GM12872 (cell line): ENCODE data around the gene C14orf119.
A peak's percentile ranks its signal among the peaks of the same experiment; 100 is the strongest.

Source experiments
- CTCF ChIP-seq: IDR thresholded peaks from 3 replicates; pipeline ENCODE4 v1.5.1; 2011; ENCODE audit warnings: low read depth, mild to moderate bottlenecking, low read length, moderate library complexity; ENCODE audit not compliant: insufficient read depth

The C14orf119 gene

GRCh38 chr14:23071921-23072539 is 23.3 kb upstream of the C14orf119 start:
- no peak for TF ChIP-seq CTCF

GRCh38 chr14:23074906-23075305 is 20.4 kb upstream of the C14orf119 start:
- no peak for TF ChIP-seq CTCF

GRCh38 chr14:23076785-23077408 is 18.4 kb upstream of the C14orf119 start:
- TF ChIP-seq CTCF = peak; percentile 63

- no peak for TF ChIP-seq CTCF
These were observed 17.3 kb upstream of the C14orf119 start for GRCh38 chr14:23077962-23078361.

- TF ChIP-seq CTCF = no peak
These were observed 16.6 kb upstream of the C14orf119 start for GRCh38 chr14:23078692-23079116.

- no peak for TF ChIP-seq CTCF
These were observed 15.6 kb upstream of the C14orf119 start for GRCh38 chr14:23079716-23080115.

GRCh38 chr14:23080474-23080873 is 14.8 kb upstream of the C14orf119 start:
- no peak for TF ChIP-seq CTCF
